Activated naive CD4-positive, alpha-beta T cell treated with anti-CD3 and anti-CD28 coated beads, Interleukin-2, amount 50 U/mL, for 16 hours (primary cell): ENCODE results near the gene CYTH2.

Experiments used
- DNase-seq: peaks from one replicate; pipeline ENCODE4 v3.0.0-alpha.2; 2020

Gene CYTH2

DNA sequence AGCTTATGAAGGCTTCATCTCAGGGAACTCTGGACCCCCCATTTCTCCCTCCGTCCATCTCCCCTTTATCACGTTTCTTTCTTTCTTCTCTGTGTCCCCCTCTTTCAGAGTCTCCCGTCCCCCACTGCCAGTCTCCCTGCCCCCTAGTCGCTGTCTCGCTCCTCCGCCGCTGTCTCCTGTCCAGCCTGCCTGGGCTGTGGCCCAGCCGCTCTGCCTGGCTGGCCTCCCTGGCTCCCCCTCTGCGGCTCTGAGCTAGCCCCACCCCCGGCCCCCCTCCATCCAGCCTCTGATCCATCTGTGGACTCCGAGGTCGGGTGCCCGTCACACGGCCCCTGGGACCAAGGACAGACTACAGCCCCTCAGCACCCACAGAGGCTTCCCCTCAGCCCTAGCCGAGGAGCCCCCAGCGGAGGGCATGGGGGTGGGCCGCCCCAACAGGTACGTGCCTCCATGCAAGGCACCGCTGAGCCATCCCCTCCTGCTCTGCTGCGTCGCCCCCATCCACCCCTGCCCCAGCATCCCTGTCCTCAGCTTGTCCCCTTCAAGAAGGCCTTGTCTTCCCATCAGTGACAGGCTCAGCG lies 14.9 kb upstream of the CYTH2 start:
- DNase-seq = no peak

DNA sequence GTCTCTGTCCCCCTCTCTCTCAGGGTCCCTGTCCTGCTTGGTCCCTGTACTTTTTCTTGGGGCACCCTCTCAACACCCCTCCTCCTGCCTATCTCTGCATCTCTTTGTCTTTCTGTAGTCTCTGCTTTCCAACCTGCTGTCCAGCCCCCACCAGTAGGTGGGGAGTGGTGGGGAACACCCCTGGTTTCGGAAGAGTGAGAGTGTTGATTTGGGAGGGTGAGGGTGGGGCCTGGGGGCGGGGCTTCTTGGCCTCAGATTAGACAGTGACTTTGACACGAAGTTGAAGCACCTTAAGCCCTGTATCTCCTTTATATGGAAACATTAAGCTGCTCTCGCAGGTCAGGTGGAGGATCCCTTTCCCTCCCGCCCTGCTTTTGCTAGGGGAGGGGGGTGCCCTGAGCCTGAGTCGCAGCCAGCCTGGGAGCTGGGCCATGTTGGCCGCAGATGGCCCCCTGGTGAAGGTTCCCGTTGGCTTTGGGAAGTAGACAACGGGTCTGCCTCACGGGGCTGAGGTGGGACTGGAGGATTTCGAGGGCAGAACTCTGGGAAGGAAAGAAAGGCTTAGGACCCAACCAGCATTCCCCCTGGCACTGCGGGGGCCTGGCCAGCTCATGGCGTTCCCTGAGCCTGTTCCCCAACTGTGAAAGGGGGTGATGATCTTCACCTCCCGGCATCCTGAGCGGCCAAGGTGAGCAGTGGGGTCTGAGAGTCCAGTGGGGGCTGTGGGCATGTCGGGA lies 13.8 kb upstream of the CYTH2 start, which contains the start of gene KCNJ14:
Gene KCNJ14 (plus strand): TSS at position 404 of the 737 bp plus-strand sequence. CDS start 6,151 bp downstream, outside the sequence.
- DNase-seq = no peak

DNA sequence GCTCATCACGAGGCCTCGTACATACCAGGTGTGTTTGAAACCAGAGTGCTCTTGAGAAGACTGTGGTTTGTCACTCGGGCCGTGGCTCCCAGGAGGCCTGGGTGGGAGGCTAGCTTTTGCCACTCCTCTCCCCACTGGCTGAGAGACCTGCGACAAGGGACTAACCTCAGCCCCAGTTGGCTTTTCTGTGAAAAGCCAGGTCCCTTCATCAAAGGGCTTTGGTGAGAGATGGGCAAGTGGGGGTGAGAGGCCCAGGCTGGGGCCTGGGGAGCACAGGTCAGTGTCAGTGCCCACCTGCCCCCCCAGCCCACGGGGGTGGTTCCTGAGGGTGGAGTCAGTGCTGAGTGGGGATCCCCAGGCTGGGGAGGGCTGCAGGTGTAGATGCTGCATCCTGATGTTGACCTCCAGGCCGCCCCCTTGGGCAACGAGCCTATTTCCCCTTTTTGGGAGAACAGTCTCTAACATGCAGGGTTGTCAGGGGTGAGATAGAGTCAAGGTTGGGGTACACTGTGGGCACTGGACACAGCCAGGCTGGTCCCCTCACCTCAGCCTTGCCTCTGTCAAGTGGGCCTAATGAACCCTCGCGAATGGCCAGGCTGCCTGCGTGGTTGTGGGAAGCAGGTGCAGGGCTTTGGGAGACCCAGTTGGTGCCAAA lies 13.1 kb upstream of the CYTH2 start:
- no peak for DNase-seq

DNA sequence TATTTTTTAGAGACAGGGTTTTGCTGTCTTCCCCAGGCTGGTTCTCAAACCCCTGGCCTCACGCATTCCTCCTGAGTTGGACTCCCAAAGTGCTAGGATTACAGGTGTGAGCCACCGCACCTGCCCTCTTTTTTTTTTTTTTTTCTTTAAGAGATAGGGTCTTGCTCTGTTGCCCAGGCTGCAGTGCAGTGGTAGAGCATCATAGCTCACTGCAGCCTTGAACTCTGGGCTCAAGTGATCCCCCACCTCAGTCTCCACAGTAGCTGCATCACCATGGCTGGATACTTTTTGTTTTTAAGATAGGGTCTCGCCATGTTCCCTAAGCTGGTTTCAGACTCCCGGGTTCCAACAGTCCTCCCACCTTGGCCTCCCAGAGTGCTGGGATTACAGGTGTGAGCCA lies 12.3 kb upstream of the CYTH2 start:
- DNase-seq = no peak

DNA sequence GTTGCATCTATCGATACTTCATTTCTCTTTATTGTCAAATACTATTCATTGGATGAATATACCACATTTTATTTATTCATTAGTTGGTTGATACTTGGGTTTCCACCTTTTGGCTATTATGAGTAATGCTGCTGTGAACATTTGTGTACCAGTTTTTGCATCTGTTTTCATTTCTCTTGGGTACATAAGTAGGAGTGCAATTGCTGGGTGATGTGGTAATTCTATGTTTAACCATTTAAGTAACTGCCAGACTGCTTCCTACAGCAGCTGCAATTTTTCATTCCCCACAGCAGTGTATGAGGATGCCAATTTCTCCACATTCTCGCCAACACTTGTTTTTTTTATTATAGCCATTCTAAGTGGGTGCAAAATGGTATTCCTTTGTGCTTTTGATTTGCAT lies 11.2 kb upstream of the CYTH2 start:
- no peak for DNase-seq

DNA sequence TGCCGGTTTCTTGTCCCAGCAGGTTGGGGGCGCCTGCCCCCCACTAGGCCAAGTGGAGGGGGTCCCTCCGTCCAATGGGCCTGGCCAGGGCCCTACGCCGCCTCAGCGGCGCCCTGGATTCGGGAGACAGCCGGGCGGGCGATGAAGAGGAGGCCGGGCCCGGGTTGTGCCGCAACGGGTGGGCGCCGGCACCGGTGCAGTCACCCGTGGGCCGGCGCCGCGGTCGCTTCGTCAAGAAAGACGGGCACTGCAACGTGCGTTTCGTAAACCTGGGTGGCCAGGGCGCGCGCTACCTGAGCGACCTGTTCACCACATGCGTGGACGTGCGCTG lies 7.6 kb upstream of the CYTH2 start:
- no peak for DNase-seq

DNA sequence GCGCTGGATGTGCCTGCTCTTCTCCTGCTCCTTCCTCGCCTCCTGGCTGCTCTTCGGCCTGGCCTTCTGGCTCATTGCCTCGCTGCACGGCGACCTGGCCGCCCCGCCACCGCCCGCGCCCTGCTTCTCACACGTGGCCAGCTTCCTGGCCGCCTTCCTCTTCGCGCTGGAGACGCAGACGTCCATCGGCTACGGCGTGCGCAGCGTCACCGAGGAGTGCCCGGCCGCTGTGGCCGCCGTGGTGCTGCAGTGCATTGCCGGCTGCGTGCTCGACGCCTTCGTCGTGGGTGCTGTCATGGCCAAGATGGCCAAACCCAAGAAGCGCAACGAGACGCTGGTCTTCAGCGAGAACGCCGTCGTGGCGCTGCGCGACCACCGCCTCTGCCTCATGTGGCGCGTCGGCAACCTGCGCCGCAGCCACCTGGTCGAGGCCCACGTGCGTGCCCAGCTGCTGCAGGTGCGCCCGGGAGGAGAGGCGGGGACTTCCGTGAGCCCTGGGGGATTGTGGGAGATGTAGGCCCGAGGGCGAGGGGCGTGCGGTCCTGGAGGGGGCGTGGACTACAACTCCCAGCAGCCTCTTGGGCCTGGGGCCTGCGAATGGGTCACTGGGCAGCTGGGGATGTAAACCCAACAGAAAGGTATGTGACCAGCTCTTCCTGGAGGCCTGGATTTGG lies 7.0 kb upstream of the CYTH2 start:
- no peak for DNase-seq

DNA sequence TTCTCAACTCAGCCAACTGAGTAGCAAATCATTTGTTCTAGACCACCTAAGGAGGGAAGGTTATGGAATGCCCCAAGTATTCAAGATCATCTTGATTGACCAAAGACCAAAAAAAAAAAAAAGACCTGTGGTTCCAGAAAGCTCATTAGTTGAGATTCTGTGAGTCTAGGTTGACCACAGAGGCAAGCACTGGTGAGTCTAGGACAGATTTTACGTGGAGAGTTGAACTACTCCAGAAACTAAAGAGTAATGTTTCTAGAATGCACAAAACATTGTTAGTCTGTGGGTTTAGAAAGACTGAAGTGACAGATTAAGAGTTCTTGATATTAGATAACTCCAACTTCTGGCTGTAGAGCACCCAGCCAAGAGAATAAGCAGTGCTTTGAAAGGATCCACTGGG lies 4.0 kb upstream of the CYTH2 start:
- no peak for DNase-seq

DNA sequence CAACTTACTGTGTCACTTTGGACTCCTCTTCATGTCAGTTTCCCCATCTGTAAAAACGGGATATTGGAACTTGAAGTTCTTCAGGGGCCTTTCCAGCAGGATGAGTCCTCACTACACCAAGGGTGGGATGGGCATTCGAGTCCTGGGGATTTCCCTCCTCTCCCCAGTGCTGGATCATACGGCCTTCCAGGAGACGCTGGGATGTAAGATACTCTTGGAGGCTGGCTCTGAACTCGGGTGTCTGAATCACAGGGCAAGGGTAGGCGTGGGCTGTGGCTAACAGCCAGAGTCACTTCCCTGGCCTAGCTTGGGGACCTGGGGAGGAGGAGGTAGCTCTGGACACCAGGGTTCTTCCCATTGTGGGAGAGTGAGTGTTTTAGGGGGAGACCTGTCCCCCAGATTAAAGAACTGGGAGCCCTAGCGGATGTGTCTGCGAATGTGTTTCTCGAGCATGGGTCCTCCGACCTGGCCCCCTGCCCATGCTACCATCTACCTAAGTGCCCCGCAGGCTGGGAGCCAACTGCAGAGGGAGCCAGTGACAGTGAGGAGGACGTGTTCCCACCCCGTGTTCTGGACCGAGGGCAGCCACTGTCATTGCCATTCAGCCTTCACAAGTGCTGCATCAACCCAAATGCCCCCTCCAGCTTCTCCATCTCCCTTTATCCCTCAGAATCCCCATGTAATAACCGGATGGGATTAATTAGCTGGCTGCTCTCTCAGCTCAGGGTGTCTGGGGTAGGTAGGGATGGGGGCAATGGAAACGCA lies 2.4 kb upstream of the CYTH2 start:
- no peak for DNase-seq

DNA sequence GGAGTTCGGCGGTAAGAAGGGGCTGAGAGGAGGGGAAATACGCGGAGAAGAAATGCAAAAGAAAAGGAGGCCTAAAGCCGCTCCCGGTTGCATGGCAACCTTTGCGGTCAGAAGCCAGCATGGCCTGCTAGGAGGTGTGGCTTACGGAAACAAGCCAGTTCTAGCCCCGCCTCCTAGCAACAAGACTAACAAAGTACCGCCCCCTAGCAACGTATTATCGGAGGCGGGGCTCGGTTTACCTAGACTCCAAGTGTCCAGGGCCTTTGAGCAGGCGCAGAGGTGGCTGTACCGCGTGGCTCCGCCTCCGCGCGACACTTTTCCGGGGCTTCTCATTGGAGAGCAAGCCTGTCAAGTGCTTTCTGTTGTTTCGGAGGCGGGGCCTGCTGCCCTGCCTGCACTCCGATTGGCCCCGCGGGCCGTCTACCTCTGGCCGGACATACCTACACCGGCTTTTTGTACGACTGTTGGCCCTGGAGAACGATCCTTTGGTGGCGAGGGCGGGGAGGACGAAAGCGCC lies 339 bp upstream of the CYTH2 start:
- DNase-seq = peak; percentile 99

DNA sequence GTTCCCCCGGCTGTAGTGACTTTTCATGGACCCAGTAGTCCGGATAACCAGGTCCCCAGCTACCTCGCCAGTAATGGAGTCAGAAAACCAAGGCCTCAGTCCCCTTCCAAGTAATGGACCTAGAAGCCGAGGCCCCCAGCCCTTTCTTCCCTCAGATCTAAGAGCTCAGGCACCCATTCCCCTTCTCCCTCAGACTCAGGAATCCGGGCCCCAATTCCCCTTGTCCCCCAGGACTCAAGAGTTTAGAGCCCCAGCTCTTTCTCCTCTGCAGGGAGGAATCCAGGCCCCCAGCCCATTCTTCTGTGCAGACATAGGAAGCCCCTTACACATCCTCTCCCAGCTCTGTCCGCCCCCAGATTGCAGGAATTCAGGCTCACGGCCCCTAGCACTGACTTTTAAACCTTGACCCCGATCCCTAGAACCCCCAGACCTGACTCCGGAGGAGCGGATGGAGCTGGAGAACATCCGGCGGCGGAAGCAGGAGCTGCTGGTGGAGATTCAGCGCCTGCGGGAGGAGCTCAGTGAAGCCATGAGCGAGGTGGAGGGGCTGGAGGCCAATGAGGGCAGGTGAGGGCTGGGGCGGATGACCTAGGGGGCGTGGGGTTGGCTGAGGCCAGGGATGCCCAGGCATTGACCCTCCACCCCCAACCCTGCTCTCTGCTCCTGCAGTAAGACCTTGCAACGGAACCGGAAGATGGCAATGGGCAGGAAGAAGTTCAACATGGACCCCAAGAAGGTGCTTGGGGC lies 938 bp downstream of the CYTH2 start:
- no peak for DNase-seq

DNA sequence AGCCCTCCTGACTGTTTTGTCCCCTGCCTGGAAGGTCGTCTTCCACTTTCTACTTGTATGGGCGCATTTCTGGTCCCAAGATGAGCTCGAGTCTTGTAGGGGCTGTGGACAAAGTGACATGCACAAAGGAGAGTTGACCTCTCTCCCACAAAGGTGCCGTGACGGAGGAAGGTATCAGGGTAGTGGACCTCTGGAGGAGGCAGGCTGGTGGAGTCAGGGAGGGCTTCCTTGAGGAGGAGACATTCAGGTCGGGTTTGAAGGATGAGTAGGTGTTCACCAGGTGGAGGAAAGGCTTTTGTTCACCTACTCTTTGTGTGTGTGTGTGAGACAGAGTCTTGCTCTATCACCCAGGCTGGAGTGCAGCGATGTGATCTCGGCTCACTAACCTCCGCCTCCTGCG lies 1.7 kb downstream of the CYTH2 start:
- no peak for DNase-seq

DNA sequence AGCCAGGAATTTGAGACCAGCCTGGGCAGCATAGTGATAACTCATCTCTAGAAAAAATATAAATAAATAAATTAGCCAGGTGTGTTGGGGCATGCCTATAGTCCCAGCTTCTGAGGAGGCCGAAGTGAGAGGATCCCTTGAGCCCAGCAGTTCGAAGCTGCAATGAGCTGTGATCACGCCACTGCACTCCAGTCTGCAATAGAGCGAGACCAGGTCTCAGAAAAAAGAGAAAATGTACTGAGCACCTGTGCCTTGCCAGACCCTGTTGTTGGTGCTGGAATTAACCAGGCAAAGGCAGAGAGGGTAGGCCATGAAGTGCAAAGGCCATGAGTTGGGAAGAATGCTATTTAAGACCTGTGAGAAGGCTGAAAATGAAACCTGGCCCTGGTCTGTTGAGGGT lies 2.7 kb downstream of the CYTH2 start:
- no peak for DNase-seq

DNA sequence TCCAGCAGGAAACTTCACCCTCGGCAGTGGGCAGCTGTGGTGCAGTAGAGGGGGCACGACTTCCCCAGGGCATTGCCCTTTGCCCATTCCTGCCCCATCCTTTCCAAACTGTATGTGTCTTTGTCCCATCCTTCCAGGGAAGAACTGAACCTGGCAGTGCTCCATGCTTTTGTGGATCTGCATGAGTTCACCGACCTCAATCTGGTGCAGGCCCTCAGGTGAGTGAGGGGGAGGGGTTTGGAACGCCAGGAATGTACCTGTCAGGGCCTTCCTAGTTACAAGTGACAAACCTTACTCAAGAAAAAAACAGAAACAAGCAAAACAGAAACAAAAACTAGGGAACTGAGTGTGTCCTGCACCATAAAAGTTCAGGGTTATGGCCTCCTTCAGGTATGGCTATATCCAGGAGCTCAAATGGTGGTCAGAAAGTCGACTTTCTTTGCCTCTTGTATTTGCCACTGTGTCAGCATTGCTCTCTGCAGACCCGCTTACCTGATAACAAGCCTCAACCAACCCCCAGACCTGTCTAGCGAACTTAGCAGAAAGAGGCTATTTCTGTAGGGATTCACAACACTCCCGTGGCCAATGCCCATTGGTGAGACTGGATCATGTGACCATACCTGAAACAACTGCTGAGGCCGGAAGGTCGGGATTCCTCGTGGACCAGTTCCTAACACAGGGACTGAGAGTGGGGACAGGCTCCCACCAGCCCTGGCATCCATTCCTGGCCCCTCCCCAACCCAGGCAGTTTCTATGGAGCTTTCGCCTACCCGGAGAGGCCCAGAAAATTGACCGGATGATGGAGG lies 4.2 kb downstream of the CYTH2 start:
- DNase-seq = no peak

DNA sequence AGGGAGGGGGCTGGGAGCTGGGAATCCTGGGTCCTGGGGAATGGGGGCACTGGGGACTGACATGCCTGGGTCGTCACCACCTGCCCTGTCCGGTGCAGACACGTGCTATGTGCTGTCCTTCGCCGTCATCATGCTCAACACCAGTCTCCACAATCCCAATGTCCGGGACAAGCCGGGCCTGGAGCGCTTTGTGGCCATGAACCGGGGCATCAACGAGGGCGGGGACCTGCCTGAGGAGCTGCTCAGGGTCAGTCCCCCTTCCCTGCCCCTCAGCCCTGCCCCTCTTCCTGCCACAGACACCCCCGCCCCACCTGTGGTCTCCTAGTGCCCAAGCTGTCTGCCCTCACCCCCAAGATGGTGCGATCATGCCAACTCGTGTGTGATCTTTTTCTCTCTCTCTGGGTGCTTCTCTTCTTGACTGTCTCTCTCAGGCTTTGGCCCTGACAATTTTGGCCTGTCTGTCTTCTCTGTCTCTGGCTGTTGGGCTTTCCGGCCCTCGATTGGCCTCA lies 5.0 kb downstream of the CYTH2 start:
- no peak for DNase-seq

DNA sequence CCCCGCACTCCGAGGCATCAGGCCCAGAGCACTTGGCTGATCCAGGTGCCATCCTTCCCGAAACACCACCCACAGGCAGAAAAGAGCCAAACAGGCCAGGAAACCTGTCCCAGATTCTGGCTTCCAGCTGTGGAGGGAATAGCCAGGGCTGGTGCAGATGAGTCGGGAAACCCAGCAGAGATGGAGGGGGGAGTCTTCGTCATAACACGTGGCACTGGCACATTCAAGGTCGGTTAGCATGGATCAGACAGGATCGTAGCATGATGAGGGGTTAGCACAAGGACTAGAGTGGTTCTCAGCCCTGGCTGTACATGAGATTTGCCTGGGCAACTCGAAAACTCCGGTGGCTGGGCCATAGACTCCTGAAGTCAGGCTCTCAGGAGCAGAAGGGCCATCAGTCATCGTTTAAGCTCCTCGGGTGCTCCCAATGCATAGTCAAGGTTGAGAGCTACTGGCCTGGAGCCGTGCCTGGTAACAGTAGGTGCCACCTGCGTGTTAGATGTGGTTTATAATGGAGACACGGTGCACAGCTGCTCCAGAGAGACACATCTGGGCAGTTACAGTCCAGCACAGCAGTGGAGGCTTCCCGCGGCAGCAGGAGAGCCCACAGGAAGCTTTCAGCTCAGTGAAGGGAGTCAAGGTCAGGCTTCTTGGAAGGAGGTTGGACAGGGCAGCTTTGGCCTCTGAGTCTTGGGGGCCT lies 6.3 kb downstream of the CYTH2 start:
- DNase-seq = no peak

DNA sequence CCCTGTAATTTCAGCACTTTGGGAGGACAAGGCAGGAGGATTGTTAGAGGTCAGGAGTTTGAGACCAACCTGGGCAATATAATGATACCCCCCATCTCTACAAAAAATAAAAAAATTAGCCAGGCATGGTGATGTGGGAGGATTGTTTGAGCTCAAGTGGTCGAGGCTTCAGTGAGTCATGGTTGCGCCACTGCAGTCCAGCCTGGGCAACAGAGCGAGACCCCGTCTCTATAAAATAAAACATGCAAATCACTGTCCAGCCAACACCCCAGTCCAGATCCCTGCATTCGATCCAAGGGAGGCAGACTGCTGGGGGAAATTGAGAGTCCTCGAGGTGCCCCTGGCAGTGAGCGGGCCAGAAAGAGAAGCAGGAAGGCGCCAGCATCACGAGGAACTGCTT lies 7.0 kb downstream of the CYTH2 start:
- DNase-seq = no peak

DNA sequence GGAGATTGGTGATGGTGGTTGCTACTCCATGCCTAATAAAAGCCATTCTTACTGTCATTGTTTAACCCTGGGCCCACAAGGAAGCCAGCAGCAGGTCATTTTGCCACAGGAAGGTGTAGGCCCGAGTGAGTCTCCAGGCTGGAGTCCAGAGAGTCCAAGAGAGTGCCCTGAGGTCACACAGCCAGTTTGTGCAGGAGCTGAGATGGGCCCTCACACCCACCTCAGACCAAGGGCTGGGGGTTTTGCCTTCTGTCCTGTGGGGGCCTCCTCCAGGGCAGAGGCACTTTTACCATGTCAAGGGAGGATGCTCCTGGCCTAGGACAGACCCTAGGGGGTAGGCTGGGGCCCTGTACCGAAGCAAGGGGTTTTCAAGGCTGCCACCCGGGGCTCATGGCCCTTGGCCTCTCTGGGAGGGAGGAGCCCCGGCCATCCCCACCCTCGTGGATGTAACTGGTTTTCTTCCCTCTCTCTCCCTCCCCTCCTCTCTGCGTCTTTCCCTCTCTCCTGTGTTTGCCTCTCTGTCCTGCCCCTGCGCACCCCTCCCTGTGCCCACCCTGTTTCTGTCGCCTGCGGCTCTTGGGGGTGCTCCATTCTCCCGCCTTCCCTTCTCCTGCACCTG lies 8.0 kb downstream of the CYTH2 start:
- no peak for DNase-seq

DNA sequence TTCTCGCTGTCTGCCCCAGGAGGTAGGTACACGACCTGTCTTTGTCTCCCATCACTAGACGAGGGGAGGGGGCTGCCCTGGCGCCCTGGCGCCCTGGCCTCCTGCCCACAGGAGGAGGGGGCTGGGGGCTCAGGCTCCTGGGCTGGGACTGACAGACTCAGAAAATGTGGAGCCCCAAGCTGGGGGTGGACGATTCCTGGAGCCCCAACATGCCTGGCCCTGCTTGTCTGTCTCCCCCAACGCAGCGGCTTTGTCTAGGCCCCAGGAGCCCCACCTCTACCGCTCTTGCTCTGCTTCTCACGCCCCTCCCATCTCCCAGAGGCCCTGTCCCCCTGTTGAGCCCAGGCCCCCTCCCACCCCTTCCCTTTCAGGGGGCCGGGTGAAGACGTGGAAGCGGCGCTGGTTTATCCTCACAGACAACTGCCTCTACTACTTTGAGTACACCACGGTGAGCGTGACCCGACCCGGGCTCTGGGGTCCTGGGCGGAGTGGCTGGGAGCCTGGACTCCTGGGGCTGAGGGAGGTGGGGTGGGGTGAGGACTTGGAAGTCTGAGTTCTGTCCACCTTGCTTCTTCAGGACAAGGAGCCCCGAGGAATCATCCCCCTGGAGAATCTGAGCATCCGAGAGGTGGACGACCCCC lies 8.6 kb downstream of the CYTH2 start:
- no peak for DNase-seq
